Activated CD4-positive, alpha-beta memory T cell treated with anti-CD3 and anti-CD28 coated beads for 36 hours (primary cell): ENCODE measurements around the gene SF3A1. TPM values are rescaled to one million over a fixed set of nuclear protein-coding genes. Genes with fewer than 3 reads are reported as not detected.

Source experiments
- CTCF ChIA-PET: fragments of 350-600 bp; sonication (Branson Sonifier 250); formaldehyde crosslinking; loops from one replicate; lab custom pipeline; 2021; ENCODE audit warnings: antibody characterized with exemption, inconsistent platforms; lab: Charles Lee
- POLR2A ChIA-PET: fragments of 350-600 bp; sonication (Branson Sonifier 250); formaldehyde crosslinking; loops from one replicate; lab custom pipeline; 2021; ENCODE audit warnings: antibody characterized with exemption; lab: Charles Lee
- DNase-seq: peaks from one replicate; pipeline ENCODE4 v3.0.0-alpha.2; 2020
- H3K27ac Mint-ChIP-seq: one replicate; pipeline ENCODE4 v1.8.0; 2021; ENCODE audit warnings: mixed read lengths
- H3K27me3 Mint-ChIP-seq: one replicate; pipeline ENCODE4 v1.8.0; 2021; ENCODE audit warnings: mixed read lengths
- H3K36me3 Mint-ChIP-seq: one replicate; pipeline ENCODE4 v1.8.0; 2021; ENCODE audit warnings: mixed read lengths
- H3K4me1 Mint-ChIP-seq: one replicate; pipeline ENCODE4 v1.8.0; 2021; ENCODE audit warnings: low read depth, mixed read lengths
- H3K4me3 Mint-ChIP-seq: one replicate; pipeline ENCODE4 v1.8.0; 2021; ENCODE audit warnings: mild to moderate bottlenecking, mixed read lengths
- H3K9me3 Mint-ChIP-seq: one replicate; pipeline ENCODE4 v1.8.0; 2021; ENCODE audit warnings: mixed read lengths
- intact Hi-C: fragments of 100-400 bp; cut with micrococcal nuclease; formaldehyde crosslinking; loops from one replicate; pipeline ENCODE4 v1.15.1; 2023
- total RNA-seq, 2 experiments: library from RNA; stranded (reverse); gene quantifications; one replicate each; pipeline ENCODE4 v1.2.3, GENCODE V29; 2021

SF3A1 gene
- total RNA-seq, 2 experiments from 2014 or later: 255 to 273 TPM

DNA sequence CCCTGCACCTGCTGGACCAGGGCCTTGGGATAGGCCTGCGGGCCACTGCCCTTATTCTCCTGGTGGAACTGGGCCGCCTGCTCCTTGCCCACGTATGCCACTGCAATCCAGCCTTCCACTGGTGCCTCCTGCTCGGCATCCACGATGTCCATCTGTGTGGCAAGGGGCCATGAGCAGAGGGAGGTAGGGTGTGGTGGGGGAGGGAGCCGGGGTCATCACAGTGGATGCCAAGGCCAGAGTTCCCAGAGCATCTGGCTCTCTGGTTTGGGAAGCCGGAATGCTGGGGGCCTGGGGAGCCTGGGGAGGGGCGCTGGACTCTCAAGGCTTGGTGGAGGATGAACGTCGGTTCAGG, 29.9 kb upstream of the SF3A1 start:
- no peaks in the 10 kb centered on the region for H3K36me3 Mint-ChIP-seq
- intact Hi-C loops: no loop called here
- no peak overlapping the region for H3K27ac Mint-ChIP-seq
- H3K4me1 Mint-ChIP-seq: peaks cover 23% of the 10 kb centered on the region
- DNase-seq: peak; percentile 13
- ChIA-PET CTCF (interaction anchor here (0.7 to 9.7 kb wide), 17 partner anchors 18 to 135 kb away, joined by 3 to 414 read pairs (median 6); partner anchors contain the start of genes CASTOR1, CCDC157, MTFP1 and SF3A1), POLR2A (interaction anchor here (2.0 to 3.0 kb wide), 2 partner anchors 96 to 98 kb away, joined by 4 to 31 read pairs; partner anchors contain the start of gene CASTOR1)
- peaks cover 1% of the 10 kb centered on the region for H3K27me3 Mint-ChIP-seq
- peak overlapping the region; percentile 80 for H3K4me3 Mint-ChIP-seq
- peaks cover 3% of the 10 kb centered on the region for H3K9me3 Mint-ChIP-seq

DNA sequence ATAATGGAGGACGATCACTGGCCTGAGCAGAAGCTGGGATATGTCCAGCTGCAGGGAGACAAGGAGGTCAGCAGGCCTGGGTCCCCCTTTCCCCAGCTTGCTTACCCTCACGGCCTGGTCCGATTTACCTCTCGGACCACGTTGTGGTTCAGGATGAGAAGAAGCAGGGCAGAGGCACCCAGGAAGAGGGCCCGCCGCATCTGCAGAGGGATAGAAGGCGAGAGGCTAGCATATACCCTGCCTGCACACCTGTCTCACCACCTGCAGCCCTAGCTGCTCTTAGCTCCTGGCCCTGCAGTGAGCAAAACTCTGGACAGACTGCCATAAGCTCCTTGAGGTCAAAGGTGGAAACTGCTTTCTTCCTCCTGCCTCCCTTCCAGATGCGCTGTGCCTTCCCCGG, 29.2 kb upstream of the SF3A1 start:
- peak overlapping the region; percentile 16 for H3K4me3 Mint-ChIP-seq
- H3K4me1 Mint-ChIP-seq: peaks cover 18% of the 10 kb centered on the region
- ChIA-PET POLR2A (interaction anchor here (3.0 kb wide), 1 partner anchor 97 kb away, joined by 31 read pairs; the partner anchor contains the start of gene CASTOR1), CTCF (interaction anchor here (0.7 to 9.7 kb wide), 8 partner anchors 38 to 131 kb away, joined by 3 to 414 read pairs (median 3); partner anchors contain the start of genes CASTOR1, MTFP1 and TBC1D10A)
- intact Hi-C loops: no loop called here
- H3K9me3 Mint-ChIP-seq: peaks cover 3% of the 10 kb centered on the region
- peaks cover 1% of the 10 kb centered on the region for H3K27me3 Mint-ChIP-seq
- H3K36me3 Mint-ChIP-seq: no peaks in the 10 kb centered on the region
- no peak for DNase-seq
- no peak overlapping the region for H3K27ac Mint-ChIP-seq

- intact Hi-C loops: no loop called here
- Mint-ChIP-seq H3K27me3 (peaks cover 1% of the 10 kb centered on the region), H3K27ac (no peak overlapping the region), H3K4me3 (no peak overlapping the region), H3K4me1 (peaks cover 9% of the 10 kb centered on the region), H3K36me3 (no peaks in the 10 kb centered on the region), H3K9me3 (no peaks in the 10 kb centered on the region)
- ChIA-PET CTCF (interaction anchor here (1.0 to 9.7 kb wide), 3 partner anchors 93 to 97 kb away, joined by 3 to 414 read pairs (median 23); partner anchors contain the start of gene CASTOR1), POLR2A (interaction anchor here (1.2 kb wide), 1 partner anchor 15 kb away, joined by 3 read pairs; no protein-coding TSS in a partner anchor)
- DNase-seq: no peak
Observed at GRCh38 chr22:30383061-30383460, 26.4 kb upstream of the SF3A1 start.

GRCh38 chr22:30382340-30382739, 25.6 kb upstream of the SF3A1 start:
- H3K27ac Mint-ChIP-seq: no peak overlapping the region
- H3K27me3 Mint-ChIP-seq: no peaks in the 10 kb centered on the region
- H3K9me3 Mint-ChIP-seq: no peaks in the 10 kb centered on the region
- peaks cover 5% of the 10 kb centered on the region for H3K4me1 Mint-ChIP-seq
- ChIA-PET CTCF (interaction anchor here (1.0 to 2.1 kb wide), 2 partner anchors 94 to 97 kb away, joined by 3 to 23 read pairs; partner anchors contain the start of gene CASTOR1), POLR2A (no interaction called here)
- DNase-seq: no peak
- H3K36me3 Mint-ChIP-seq: no peaks in the 10 kb centered on the region
- intact Hi-C loops: no loop called here
- no peak overlapping the region for H3K4me3 Mint-ChIP-seq

DNA sequence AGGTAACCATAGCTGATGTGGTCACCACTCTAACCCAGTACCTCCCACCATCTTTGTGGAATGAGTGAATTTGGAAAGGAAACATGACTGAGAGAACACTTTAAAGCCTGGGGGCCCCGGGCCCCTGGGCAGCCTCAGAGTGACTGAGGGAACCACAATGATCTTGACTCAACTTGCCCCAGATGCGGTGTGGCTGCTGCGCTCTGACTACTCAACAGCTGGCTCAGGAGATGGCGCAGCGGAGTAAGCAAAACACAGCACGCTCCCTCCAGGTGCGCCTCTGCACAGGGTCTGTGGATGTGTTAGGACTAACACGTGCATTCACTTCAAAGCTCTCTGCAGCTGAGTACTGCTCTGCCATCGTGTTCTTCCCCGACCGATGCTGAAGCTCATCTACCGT, 24.6 kb upstream of the SF3A1 start:
- ChIA-PET POLR2A (no interaction called here), CTCF (interaction anchor here (0.7 to 2.1 kb wide), 2 partner anchors 9 to 93 kb away, joined by 3 to 23 read pairs; partner anchors contain the start of gene CASTOR1)
- Mint-ChIP-seq H3K36me3 (no peaks in the 10 kb centered on the region), H3K4me3 (no peak overlapping the region), H3K9me3 (no peaks in the 10 kb centered on the region), H3K4me1 (peaks cover 2% of the 10 kb centered on the region), H3K27me3 (no peaks in the 10 kb centered on the region), H3K27ac (no peak overlapping the region)
- DNase-seq: peak; percentile 42
- intact Hi-C loops: no loop called here

DNA sequence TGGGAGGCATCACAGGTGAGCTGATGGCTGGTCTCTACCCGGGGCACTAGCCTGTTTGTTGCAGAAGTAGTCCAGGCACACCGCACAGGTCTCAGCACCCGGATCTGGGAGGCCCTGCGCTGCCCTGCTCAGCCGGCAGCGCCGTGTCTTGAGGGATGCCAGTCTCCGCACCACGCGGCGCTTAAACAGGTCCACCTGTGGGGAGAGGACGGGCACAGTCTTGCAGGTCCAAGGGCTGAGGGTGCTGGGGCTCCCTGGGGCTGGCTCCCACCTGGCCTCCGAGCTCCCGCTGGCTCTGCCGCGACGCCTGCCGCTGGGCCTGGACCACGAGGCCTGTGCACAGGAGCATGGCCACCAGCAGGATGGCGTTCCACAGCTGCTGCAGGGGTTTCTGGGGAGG, 23.3 kb upstream of the SF3A1 start:
- POLR2A ChIA-PET: no interaction called here
- CTCF ChIA-PET: interaction anchor here (1.8 kb wide), 1 partner anchor 92 kb away, joined by 8 read pairs; no protein-coding TSS in a partner anchor
- H3K9me3 Mint-ChIP-seq: no peaks in the 10 kb centered on the region
- H3K36me3 Mint-ChIP-seq: no peaks in the 10 kb centered on the region
- DNase-seq: no peak
- no peak overlapping the region for H3K27ac Mint-ChIP-seq
- intact Hi-C loops: no loop called here
- H3K4me3 Mint-ChIP-seq: no peak overlapping the region
- H3K4me1 Mint-ChIP-seq: no peaks in the 10 kb centered on the region
- H3K27me3 Mint-ChIP-seq: no peaks in the 10 kb centered on the region

GRCh38 chr22:30375312-30375849, 18.7 kb upstream of the SF3A1 start:
- Mint-ChIP-seq H3K9me3 (no peaks in the 10 kb centered on the region), H3K4me1 (no peaks in the 10 kb centered on the region), H3K36me3 (no peaks in the 10 kb centered on the region), H3K4me3 (no peak overlapping the region), H3K27me3 (no peaks in the 10 kb centered on the region), H3K27ac (no peak overlapping the region)
- ChIA-PET CTCF (interaction anchor here (1.0 kb wide), 1 partner anchor 88 kb away, joined by 3 read pairs; no protein-coding TSS in a partner anchor), POLR2A (no interaction called here)
- intact Hi-C loops: no loop called here
- DNase-seq: no peak

- Mint-ChIP-seq H3K4me3 (no peak overlapping the region), H3K27me3 (no peaks in the 10 kb centered on the region), H3K27ac (no peak overlapping the region), H3K4me1 (no peaks in the 10 kb centered on the region), H3K9me3 (no peaks in the 10 kb centered on the region), H3K36me3 (no peaks in the 10 kb centered on the region)
- ChIA-PET CTCF (interaction anchor here (1.0 to 1.1 kb wide), 2 partner anchors 17 to 72 kb away, joined by 3 to 4 read pairs; no protein-coding TSS in a partner anchor), POLR2A (no interaction called here)
- intact Hi-C loops: no loop called here
- no peak for DNase-seq
Observed at GRCh38 chr22:30373331-30374325, 16.9 kb upstream of the SF3A1 start.

GRCh38 chr22:30372915-30373314, 16.2 kb upstream of the SF3A1 start:
- POLR2A ChIA-PET: no interaction called here
- Mint-ChIP-seq H3K4me3 (no peak overlapping the region), H3K27me3 (no peaks in the 10 kb centered on the region)

DNA sequence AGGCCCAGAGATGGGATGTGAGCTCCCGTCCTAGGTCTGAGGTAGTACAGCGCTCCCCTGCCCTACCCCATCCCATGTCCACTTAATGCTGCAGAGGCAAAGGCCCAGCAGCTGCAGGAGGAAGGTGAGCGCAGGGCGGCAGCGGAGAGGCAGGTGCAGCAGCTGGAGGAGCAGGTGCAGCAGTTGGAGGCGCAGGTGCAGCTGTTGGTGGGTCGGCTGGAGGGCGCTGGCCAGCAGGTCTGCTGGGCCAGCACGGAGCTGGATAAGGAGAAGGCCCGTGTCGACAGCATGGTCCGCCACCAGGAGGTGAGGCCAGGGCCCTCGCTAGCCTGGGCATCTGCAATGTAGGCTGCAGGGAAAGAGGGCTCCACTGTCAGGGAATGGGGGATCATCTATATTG, 15.3 kb upstream of the SF3A1 start:
- Mint-ChIP-seq H3K4me1 (no peaks in the 10 kb centered on the region), H3K9me3 (no peaks in the 10 kb centered on the region), H3K4me3 (no peak overlapping the region), H3K27me3 (no peaks in the 10 kb centered on the region), H3K36me3 (no peaks in the 10 kb centered on the region), H3K27ac (no peak overlapping the region)
- intact Hi-C loops: no loop called here
- no peak for DNase-seq
- ChIA-PET CTCF (interaction anchor here (1.1 kb wide), 1 partner anchor 19 kb away, joined by 3 read pairs; no protein-coding TSS in a partner anchor), POLR2A (no interaction called here)

More at GRCh38 chr22:30372915-30373314, 16.2 kb upstream of the SF3A1 start:
- Mint-ChIP-seq H3K36me3 (no peaks in the 10 kb centered on the region), H3K9me3 (no peaks in the 10 kb centered on the region), H3K4me1 (no peaks in the 10 kb centered on the region), H3K27ac (no peak overlapping the region)
- no peak for DNase-seq
- intact Hi-C loops: no loop called here
- CTCF ChIA-PET: interaction anchor here (1.1 kb wide), 1 partner anchor 18 kb away, joined by 3 read pairs; no protein-coding TSS in a partner anchor

GRCh38 chr22:30371321-30371720, 14.6 kb upstream of the SF3A1 start:
- no peak for DNase-seq
- Mint-ChIP-seq H3K27me3 (no peaks in the 10 kb centered on the region), H3K27ac (no peak overlapping the region), H3K36me3 (no peaks in the 10 kb centered on the region), H3K4me1 (no peaks in the 10 kb centered on the region), H3K4me3 (no peak overlapping the region), H3K9me3 (no peaks in the 10 kb centered on the region)
- POLR2A ChIA-PET: no interaction called here
- CTCF ChIA-PET: no interaction called here
- intact Hi-C loops: no loop called here
